HPDE6-E6E7 (cell line): ENCODE results near the gene CTCF.

ENCODE experiments used
- DNase-seq: peaks from one replicate; pipeline ENCODE4 v3.0.0; 2011; ENCODE audit warnings: missing footprints; ENCODE audit errors: extremely low spot score

The CTCF gene

GRCh38 chr16:67683767-67684166 lies 121.4 kb downstream of the CTCF start:
- no peak for DNase-seq

- no peak for DNase-seq
Observed at GRCh38 chr16:67685388-67686112, 123.2 kb downstream of the CTCF start.
